ENCODE results near the gene OXSM.

The OXSM gene

GRCh38 chr3:25834346-25834745 lies 44.5 kb downstream of the OXSM start:
- peak overlapping the region; percentile 73 for H3K4me3 ChIP-seq (ENCODE audit: low read length)
- TF ChIP-seq EZH2phosphoT487 (IDR thresholded peaks at IDR 0.05; ENCODE audit: low read length) (no peak), EZH2 (optimal IDR thresholded peaks at IDR 0.05; ENCODE audit: low read depth, low read length) (no peak), CTCF (IDR thresholded peaks at IDR 0.05; ENCODE audit: low read length) (no peak)
- H4K20me1 ChIP-seq (ENCODE audit: insufficient read depth, low read length), result no peaks in the 10 kb centered on the region
- peak overlapping the region; percentile 96 for H3K4me2 ChIP-seq (ENCODE audit: low read depth, low read length)
- no peaks in the 10 kb centered on the region for H3K36me3 ChIP-seq (replicated peaks; ENCODE audit: insufficient read depth, low read length)
- H3K9me2 ChIP-seq (replicated peaks; ENCODE audit: insufficient read depth, low read length), result no peaks in the 10 kb centered on the region
- H3K27ac ChIP-seq (ENCODE audit: low read length), result peak overlapping the region; percentile 90
- H3K4me1 ChIP-seq (ENCODE audit: low read length), result peaks cover 54% of the 10 kb centered on the region
- H3K27me3 ChIP-seq (replicated peaks; ENCODE audit: insufficient read depth, low read length), result no peaks in the 10 kb centered on the region
- DNase-seq, result peak; percentile 91
- peaks cover 33% of the 10 kb centered on the region for H3K79me2 ChIP-seq (ENCODE audit: low read length)
- H3K9ac ChIP-seq (ENCODE audit: low read length), result peak overlapping the region; percentile 78
- no peak overlapping the region for H2AFZ ChIP-seq (ENCODE audit: low read length)
- H3F3A ChIP-seq (ENCODE audit: insufficient read depth, low read length), result peaks cover 46% of the 10 kb centered on the region
- H3K9me3 ChIP-seq (replicated peaks; ENCODE audit: insufficient read depth, low read length), result no peaks in the 10 kb centered on the region

- H3K4me3 ChIP-seq (ENCODE audit: low read length), result 0 out of 2 replicates have a peak overlapping the region, but pooled peaks have one; percentile 73
- H3K9me2 ChIP-seq (replicated peaks; ENCODE audit: insufficient read depth, low read length), result no peaks in the 10 kb centered on the region
Measured at GRCh38 chr3:25836579-25836978, 46.7 kb downstream of the OXSM start.

DNA sequence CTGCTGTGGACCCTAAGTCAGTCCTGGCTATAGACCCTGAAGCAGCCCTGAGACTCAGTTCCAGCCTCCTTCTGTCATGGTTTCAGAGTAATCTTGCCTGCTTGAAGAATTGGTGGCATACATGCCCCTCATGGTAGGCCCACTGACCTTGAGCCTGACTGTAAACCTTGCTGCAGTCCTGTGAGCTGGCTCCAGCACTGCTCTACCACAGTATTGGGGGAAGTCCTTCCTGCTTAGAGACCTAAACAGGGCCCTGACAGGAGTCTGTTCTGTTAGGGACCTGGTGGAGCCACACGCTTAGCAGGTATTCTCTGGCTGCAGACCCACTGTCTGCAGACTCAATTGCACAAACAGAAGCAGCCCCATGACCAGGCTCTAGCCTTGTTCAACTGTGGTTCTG lies 47.1 kb downstream of the OXSM start:
- Histone ChIP-seq H2AFZ (ENCODE audit: low read length) (no peak overlapping the region), H3K9me2 (replicated peaks; ENCODE audit: insufficient read depth, low read length) (no peaks in the 10 kb centered on the region), H3K4me3 (ENCODE audit: low read length) (no peak overlapping the region), H3F3A (ENCODE audit: insufficient read depth, low read length) (peaks cover 26% of the 10 kb centered on the region), H3K9me3 (replicated peaks; ENCODE audit: insufficient read depth, low read length) (no peaks in the 10 kb centered on the region), H3K27me3 (replicated peaks; ENCODE audit: insufficient read depth, low read length) (no peaks in the 10 kb centered on the region), H4K20me1 (ENCODE audit: insufficient read depth, low read length) (no peaks in the 10 kb centered on the region), H3K79me2 (ENCODE audit: low read length) (peaks cover 33% of the 10 kb centered on the region), H3K4me1 (ENCODE audit: low read length) (peaks cover 31% of the 10 kb centered on the region), H3K9ac (ENCODE audit: low read length) (no peak overlapping the region), H3K4me2 (ENCODE audit: low read depth, low read length) (peak overlapping the region; percentile 22; the same call in 1 of the 2 replicates), H3K27ac (ENCODE audit: low read length) (peak overlapping the region; percentile 8; the same call in 1 of the 2 replicates), H3K36me3 (replicated peaks; ENCODE audit: insufficient read depth, low read length) (no peaks in the 10 kb centered on the region)
- TF ChIP-seq EZH2phosphoT487 (IDR thresholded peaks at IDR 0.05; ENCODE audit: low read length) (no peak), CTCF (IDR thresholded peaks at IDR 0.05; ENCODE audit: low read length) (no peak), EZH2 (optimal IDR thresholded peaks at IDR 0.05; ENCODE audit: low read depth, low read length) (no peak)
- DNase-seq, result no peak

More at GRCh38 chr3:25836579-25836978, 46.7 kb downstream of the OXSM start:
- H3K79me2 ChIP-seq (ENCODE audit: low read length), result peaks cover 33% of the 10 kb centered on the region
- no peaks in the 10 kb centered on the region for H3K27me3 ChIP-seq (replicated peaks; ENCODE audit: insufficient read depth, low read length)
- no peak for DNase-seq
- peaks cover 36% of the 10 kb centered on the region for H3K4me1 ChIP-seq (ENCODE audit: low read length)
- TF ChIP-seq CTCF (IDR thresholded peaks at IDR 0.05; ENCODE audit: low read length) (no peak), EZH2 (optimal IDR thresholded peaks at IDR 0.05; ENCODE audit: low read depth, low read length) (no peak), EZH2phosphoT487 (IDR thresholded peaks at IDR 0.05; ENCODE audit: low read length) (no peak)
- peak overlapping the region; percentile 96 for H3K4me2 ChIP-seq (ENCODE audit: low read depth, low read length)
- peaks cover 30% of the 10 kb centered on the region for H3F3A ChIP-seq (ENCODE audit: insufficient read depth, low read length)
- no peaks in the 10 kb centered on the region for H3K36me3 ChIP-seq (replicated peaks; ENCODE audit: insufficient read depth, low read length)
- no peak overlapping the region for H2AFZ ChIP-seq (ENCODE audit: low read length)
- peak overlapping the region; percentile 8; the same call in 1 of the 2 replicates for H3K27ac ChIP-seq (ENCODE audit: low read length)
- no peak overlapping the region for H3K9ac ChIP-seq (ENCODE audit: low read length)
- no peaks in the 10 kb centered on the region for H4K20me1 ChIP-seq (ENCODE audit: insufficient read depth, low read length)
- no peaks in the 10 kb centered on the region for H3K9me3 ChIP-seq (replicated peaks; ENCODE audit: insufficient read depth, low read length)
